Nephron (organoid): ENCODE results near the gene KLK10.
A peak's percentile ranks its signal among the peaks of the same experiment; 100 is the strongest.

Source experiments
- H3K27ac Mint-ChIP-seq, 3 experiments: 2 replicates each; pipeline ENCODE4 v1.8.0; 2020; ENCODE audit warnings: mixed read lengths in 3 of 3, mild to moderate bottlenecking in 2 of 3, moderate library complexity in 1 of 3
- H3K27me3 Mint-ChIP-seq: 2 replicates; pipeline ENCODE4 v1.8.0; 2021; ENCODE audit warnings: low read depth, mild to moderate bottlenecking, moderate library complexity, mixed read lengths
- H3K36me3 Mint-ChIP-seq: 2 replicates; pipeline ENCODE4 v1.8.0; 2020; ENCODE audit warnings: low read depth, mixed read lengths
- H3K4me1 Mint-ChIP-seq: 2 replicates; pipeline ENCODE4 v1.8.0; 2020; ENCODE audit warnings: mixed read lengths
- H3K4me3 Mint-ChIP-seq, 3 experiments: 2 replicates each; pipeline ENCODE4 v1.8.0; 2020; ENCODE audit warnings: mild to moderate bottlenecking in 3 of 3, mixed read lengths in 3 of 3, moderate library complexity in 2 of 3
- H3K9me3 Mint-ChIP-seq: 2 replicates; pipeline ENCODE4 v1.8.0; 2020; ENCODE audit warnings: mixed read lengths
- CTCF ChIP-seq, 3 experiments: fragments of 200-600 bp; sonication (generic); IDR thresholded peaks; one replicate each; pipeline ENCODE4 v1.5.0; 2021; ENCODE audit warnings: antibody characterized with exemption in 3 of 3; ENCODE audit not compliant: unreplicated experiment in 3 of 3

KLK10 gene

GRCh38 chr19:50982186-50982585, 37.3 kb downstream of the KLK10 start:
- no peak overlapping the region for H3K27ac Mint-ChIP-seq
- H3K4me3 Mint-ChIP-seq = no peak overlapping the region
- H3K27me3 Mint-ChIP-seq = peaks cover 48% of the 10 kb centered on the region
- no peaks in the 10 kb centered on the region for H3K9me3 Mint-ChIP-seq
- H3K4me1 Mint-ChIP-seq = peaks cover 11% of the 10 kb centered on the region
- no peak for TF ChIP-seq CTCF (IDR thresholded peaks at IDR 0.05; ENCODE audit: unreplicated experiment in 3 of 3)
- no peaks in the 10 kb centered on the region for H3K36me3 Mint-ChIP-seq

- no peak for TF ChIP-seq CTCF (IDR thresholded peaks at IDR 0.05; ENCODE audit: unreplicated experiment in 3 of 3)
- Mint-ChIP-seq H3K4me1 (peaks cover 11% of the 10 kb centered on the region), H3K9me3 (no peaks in the 10 kb centered on the region), H3K4me3 (no peak overlapping the region), H3K27ac (no peak overlapping the region), H3K27me3 (peaks cover 43% of the 10 kb centered on the region), H3K36me3 (no peaks in the 10 kb centered on the region)
These were observed 37.8 kb downstream of the KLK10 start for GRCh38 chr19:50981587-50982146.

- no peak overlapping the region for H3K4me3 Mint-ChIP-seq
- peaks cover 11% of the 10 kb centered on the region for H3K4me1 Mint-ChIP-seq
- H3K36me3 Mint-ChIP-seq = no peaks in the 10 kb centered on the region
- no peak for TF ChIP-seq CTCF (IDR thresholded peaks at IDR 0.05; ENCODE audit: unreplicated experiment in 3 of 3)
- H3K27me3 Mint-ChIP-seq = peaks cover 41% of the 10 kb centered on the region
- no peaks in the 10 kb centered on the region for H3K9me3 Mint-ChIP-seq
- H3K27ac Mint-ChIP-seq = no peak overlapping the region
These were observed 39.3 kb downstream of the KLK10 start for GRCh38 chr19:50980208-50980607.

- Mint-ChIP-seq H3K27ac (no peak overlapping the region), H3K27me3 (peaks cover 37% of the 10 kb centered on the region), H3K9me3 (no peaks in the 10 kb centered on the region), H3K4me1 (peaks cover 11% of the 10 kb centered on the region), H3K4me3 (no peak overlapping the region), H3K36me3 (no peaks in the 10 kb centered on the region)
- TF ChIP-seq CTCF (IDR thresholded peaks at IDR 0.05; ENCODE audit: unreplicated experiment in 3 of 3) = no peak
These were observed 39.8 kb downstream of the KLK10 start for GRCh38 chr19:50979758-50980157.

DNA sequence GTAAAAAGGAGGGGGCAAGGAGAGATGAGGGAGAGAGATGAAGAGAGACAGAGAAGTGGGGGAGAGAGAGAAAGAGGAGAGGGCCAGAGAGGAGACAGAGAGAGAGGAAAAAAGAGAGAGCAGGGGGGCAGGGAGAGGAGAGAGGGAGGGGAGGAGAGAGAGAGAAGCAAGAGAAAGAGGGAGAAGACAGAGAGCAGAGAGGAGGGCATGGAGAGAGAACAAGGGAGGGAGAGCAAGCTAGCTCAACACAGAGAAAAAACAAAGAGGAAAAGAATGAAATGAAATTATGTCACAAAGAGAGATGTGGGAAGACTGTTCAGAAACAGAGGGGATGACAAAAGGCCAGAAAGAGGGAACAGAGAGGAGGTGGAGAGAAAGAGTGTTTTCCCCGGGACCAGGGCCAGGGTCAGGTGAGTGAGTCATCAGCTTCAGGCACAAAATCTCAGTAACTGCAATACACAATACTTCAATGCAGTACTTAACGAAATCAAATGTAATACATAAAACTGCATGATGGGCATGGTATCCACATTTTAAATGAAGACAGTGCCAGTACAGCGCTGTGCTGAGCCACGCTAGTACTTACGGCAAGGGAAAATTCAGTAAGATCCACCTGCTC, 40.6 kb downstream of the KLK10 start:
- Mint-ChIP-seq H3K4me1 (peaks cover 16% of the 10 kb centered on the region), H3K4me3 (no peak overlapping the region), H3K36me3 (no peaks in the 10 kb centered on the region), H3K9me3 (no peaks in the 10 kb centered on the region), H3K27me3 (peaks cover 28% of the 10 kb centered on the region), H3K27ac (peak overlapping the region in 2 of 3 experiments; percentile 24 to 51)
- no peak for TF ChIP-seq CTCF (IDR thresholded peaks at IDR 0.05; ENCODE audit: unreplicated experiment in 3 of 3)

- no peak for TF ChIP-seq CTCF (IDR thresholded peaks at IDR 0.05; ENCODE audit: unreplicated experiment in 3 of 3)
- Mint-ChIP-seq H3K4me1 (peaks cover 16% of the 10 kb centered on the region), H3K4me3 (no peak overlapping the region), H3K27ac (no peak overlapping the region), H3K36me3 (no peaks in the 10 kb centered on the region), H3K9me3 (no peaks in the 10 kb centered on the region), H3K27me3 (peaks cover 34% of the 10 kb centered on the region)
These were observed 41.9 kb downstream of the KLK10 start for GRCh38 chr19:50977626-50978025.
